NCI-H2196 (cell line): ENCODE data around the gene EYA2.
A peak's percentile ranks its signal among the peaks of the same experiment; 100 is the strongest.

ENCODE experiments used
- DNase-seq: peaks from one replicate; lab custom pipeline; 2025; ENCODE audit not compliant: unreplicated experiment; lab: John Stamatoyannopoulos, UW

The EYA2 gene

GRCh38 chr20:47127546-47127945, 232.9 kb downstream of the EYA2 start:
- DNase-seq, result no peak

DNA sequence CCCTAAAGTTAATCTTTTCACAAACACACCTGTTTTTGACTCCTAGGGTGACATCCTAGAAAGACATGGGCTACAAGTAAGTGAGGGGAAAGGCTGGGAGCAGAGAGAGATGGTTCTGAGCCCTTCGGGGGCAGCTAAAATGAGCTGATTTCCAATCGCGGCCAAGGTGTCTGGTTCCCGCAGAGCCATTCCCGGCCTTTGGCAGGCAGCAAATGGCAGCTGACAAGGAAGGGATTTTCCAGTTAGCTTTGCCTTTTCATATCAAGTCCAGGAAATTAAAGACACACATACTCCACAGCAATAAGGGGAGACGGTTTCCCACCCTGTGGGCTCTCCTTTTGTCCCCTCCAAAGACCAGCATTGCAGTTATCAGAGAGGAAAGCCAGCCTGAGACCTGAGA, 233.4 kb downstream of the EYA2 start:
- DNase-seq, result no peak

DNA sequence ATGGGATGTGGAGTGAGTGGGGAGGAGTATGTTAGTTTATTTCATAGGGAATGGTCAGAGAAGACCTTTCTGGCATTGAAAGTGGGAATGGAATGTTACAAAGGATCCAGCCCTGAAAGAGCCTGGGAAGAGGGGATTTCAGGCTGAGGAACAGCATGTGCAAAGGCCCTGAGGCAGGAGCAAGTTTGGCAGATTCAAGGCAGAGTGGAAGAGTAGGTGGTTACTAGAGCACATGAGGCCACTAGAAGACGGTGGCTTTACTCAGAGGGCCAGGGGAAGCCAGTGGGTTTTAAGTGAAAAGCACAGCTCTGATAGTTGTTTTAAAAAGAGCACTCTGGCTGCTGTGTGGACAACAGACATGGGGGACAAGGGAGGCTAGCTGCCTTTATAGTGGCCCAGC, 234.7 kb downstream of the EYA2 start:
- DNase-seq, result no peak

- no peak for DNase-seq
These were observed 239.3 kb downstream of the EYA2 start for GRCh38 chr20:47133809-47134456.

DNA sequence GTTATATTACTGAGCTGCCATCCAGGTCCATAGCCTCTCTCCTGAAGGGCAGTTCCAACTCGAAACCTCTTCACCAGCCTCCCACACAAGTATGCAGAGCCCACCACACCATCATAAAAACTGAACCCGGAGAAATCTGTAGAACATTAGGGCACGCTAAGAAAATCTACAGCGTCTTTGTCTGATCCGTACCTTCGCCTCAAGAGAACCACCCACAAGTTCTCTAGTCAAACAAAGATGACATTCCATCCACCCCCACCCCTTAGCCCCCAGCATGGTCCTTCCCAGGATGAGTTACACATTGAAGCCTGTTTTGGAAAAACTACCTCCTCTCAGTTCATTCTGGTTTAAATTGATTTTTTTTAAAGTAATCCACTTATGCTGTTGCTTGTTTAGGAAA, 242.1 kb downstream of the EYA2 start:
- DNase-seq, result no peak

DNA sequence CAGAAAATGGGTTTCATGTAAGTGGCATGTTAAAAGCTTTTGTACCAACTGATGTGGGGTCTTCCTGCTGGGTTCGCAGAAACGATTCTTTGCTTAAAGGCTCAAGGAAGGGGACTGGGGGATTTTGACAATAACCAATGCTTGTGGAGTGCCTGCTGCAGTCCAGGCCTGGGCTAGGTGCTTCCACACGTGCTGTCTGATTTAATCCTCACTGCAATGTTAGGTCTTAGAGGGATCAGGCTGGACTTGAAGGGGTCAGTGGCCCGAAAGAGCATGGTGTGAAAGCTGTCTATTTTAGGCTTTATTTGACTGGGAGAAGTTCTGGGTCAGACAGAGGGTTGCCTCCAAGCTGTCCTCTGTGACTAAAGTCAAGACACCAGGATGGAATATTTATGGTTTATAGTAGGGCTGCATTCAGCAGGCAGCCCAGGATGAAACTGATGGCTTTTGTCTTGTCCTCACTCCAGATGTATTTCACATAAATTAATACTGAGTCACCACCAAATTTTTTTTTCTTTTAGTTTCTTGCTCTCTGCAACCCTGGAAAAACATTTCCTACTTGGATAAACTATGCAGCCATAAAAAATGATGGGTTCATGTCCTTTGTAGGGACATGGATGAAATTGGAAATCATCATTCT, 242.7 kb downstream of the EYA2 start:
- DNase-seq, result no peak

DNA sequence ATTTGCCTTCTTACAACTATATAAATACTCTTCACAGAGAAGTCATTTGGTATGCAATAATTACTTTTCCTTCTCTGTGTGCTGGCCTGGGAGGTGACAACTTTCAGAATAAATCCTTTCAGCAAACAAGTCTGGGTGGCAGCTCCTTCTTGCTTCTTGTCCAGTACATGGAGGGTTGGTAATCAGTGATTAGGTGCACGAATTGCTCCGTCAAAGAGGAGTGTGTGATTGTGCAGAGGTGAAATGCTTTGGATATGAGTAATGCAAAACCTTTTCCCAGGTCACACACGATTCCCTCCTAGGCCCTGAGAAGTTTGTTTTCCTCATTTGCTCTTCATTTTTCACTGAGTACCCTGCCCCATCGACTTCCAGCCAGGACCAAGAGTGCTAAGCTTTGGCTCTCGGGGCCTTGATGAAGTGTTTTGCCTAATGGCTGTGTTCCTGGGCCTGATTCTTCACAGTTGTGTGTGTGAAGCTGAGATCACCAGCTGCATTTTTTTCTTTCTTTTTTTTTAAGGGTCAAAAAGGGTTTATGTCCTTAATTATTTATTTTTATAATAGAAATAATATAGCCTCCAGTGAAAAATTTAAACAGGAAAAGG, 245.4 kb downstream of the EYA2 start:
- DNase-seq, result no peak

DNA sequence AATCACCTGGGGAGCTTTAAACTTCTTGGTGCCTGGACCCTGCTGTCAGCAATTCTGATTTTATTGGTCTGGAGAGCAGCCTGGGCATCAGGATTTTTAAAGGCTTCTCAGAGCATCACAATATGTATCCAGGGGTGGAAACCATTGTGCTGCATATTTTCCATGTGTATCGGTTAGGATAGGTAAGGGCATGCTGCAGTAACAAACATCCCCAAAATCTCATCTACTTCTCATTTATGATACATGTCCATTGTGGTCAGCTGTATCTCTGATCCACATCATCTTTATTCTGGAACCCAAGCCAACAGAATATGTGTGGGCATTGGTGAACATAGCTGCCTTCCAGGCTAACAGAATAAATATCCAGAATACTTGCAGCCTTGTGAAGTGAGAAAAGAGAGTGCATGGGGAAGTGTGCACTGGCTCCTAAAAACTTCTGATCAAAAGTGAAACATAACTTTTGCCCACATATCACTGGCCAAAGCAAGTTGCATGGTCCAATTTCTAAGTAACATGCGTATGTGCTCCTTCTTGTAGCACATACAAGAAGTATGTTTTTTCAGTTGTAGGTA, 246.8 kb downstream of the EYA2 start:
- DNase-seq, result no peak

- DNase-seq, result no peak
These were observed 247.5 kb downstream of the EYA2 start for GRCh38 chr20:47141941-47142773.

- DNase-seq, result no peak
These were observed 248.1 kb downstream of the EYA2 start for GRCh38 chr20:47142774-47143170.

GRCh38 chr20:47143657-47144056, 249.0 kb downstream of the EYA2 start:
- DNase-seq, result no peak

GRCh38 chr20:47144463-47144862, 249.8 kb downstream of the EYA2 start:
- DNase-seq, result no peak

DNA sequence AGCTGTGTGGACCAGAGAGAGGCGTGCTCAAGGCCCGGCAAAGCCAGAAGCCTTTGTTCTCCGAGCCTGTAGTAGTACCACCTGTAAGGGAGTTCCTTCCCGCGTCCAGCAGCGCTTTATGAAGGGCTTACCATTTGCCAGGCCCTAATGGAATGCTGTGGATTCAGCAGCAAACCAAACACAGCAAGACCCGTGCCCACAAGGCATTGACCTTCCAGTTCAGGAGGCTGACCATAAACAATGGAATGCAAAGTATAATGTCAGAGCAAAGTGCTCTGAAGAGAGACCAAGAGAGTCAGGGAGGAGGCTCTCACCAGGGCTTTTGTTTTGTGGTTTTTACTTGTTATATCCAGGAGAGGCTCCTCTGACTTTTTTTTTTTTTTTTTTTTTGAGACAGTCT, 252.0 kb downstream of the EYA2 start:
- no peak for DNase-seq

- no peak for DNase-seq
These were observed 253.4 kb downstream of the EYA2 start for GRCh38 chr20:47148059-47148458.

GRCh38 chr20:47149939-47150338, 255.3 kb downstream of the EYA2 start:
- DNase-seq, result no peak

DNA sequence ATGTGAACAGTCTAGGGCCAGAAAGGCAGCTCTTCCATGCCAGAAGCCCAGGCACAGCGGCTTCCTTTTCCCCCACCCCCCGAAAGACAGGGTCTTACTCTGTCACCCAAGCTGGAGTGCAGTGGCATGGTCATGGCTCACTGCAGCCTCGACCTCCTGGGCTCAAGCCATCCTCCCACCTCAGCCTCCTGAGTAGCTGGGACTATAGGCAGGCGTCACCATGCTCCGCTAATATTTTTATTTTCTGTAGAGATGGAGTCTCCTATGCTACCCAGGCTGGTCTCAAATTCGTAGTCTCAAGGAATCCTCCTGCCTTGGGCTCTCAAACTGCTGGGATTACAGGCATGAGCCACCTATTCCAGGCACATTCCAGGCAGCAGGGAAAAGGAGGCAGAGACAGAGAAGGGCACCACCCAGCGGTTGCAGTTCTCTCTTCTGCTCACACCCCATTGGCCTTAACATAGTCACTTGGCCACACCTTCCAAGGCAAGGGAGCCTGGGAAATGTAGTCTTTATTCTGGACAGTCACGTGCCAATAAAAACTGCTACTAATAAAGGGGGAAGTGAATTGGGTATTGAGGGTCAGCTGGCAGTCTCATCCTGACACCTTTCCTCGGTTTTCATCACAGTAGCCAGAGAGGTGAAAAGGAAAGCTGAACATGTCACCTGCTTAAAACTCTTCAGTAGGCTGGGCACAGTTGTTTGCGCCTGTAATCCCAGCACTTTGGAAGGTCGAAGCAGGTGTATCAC, 255.9 kb downstream of the EYA2 start:
- DNase-seq, result peak; percentile 75

DNA sequence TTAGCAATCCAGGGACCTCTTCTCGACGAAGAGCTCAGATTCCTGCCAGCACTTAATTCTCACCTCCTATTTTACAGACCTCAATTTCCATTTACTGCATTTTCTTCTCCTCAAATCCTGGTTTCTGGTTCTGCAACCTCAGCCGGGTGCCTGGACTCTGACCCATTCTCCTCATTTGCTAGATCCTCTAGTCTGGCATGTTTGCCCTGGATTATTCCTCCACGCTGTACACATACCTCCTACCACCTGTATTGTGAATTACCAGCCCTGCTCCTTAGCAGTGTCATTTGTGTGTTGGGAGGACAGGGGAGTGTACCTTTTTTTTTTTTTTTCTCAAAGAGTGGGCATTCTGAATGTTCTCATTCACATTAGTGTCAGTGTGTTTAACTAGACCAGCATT, 257.4 kb downstream of the EYA2 start:
- no peak for DNase-seq

GRCh38 chr20:47154089-47154488, 259.4 kb downstream of the EYA2 start:
- no peak for DNase-seq

- DNase-seq, result no peak
These were observed 261.9 kb downstream of the EYA2 start for GRCh38 chr20:47156301-47157137.

DNA sequence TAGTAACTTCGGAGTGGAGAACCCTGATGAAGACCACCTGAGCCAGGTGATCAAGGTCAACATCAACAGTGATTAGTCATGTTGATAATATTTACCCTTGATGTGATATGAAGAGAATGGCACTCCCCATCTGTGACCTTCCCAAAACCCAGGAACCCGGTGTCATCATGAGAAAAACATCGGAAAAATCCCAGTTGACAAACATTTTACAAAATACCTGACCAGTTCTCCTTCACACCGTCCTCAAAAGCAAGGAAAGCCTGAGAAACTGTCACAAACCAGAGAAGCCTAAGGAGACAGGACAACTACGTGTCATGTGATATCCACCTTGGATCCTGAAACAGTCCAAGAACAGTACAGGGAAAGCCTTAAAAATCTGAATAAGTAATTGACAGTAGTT, 264.5 kb downstream of the EYA2 start:
- no peak for DNase-seq
